ENCODE measurements around the gene MSL1. TPM values are rescaled to one million over a fixed set of nuclear protein-coding genes. Genes with fewer than 3 reads are reported as not detected.

Gene MSL1
- total RNA-seq, 1 donor from 2014 or later, result 59.3 TPM

DNA sequence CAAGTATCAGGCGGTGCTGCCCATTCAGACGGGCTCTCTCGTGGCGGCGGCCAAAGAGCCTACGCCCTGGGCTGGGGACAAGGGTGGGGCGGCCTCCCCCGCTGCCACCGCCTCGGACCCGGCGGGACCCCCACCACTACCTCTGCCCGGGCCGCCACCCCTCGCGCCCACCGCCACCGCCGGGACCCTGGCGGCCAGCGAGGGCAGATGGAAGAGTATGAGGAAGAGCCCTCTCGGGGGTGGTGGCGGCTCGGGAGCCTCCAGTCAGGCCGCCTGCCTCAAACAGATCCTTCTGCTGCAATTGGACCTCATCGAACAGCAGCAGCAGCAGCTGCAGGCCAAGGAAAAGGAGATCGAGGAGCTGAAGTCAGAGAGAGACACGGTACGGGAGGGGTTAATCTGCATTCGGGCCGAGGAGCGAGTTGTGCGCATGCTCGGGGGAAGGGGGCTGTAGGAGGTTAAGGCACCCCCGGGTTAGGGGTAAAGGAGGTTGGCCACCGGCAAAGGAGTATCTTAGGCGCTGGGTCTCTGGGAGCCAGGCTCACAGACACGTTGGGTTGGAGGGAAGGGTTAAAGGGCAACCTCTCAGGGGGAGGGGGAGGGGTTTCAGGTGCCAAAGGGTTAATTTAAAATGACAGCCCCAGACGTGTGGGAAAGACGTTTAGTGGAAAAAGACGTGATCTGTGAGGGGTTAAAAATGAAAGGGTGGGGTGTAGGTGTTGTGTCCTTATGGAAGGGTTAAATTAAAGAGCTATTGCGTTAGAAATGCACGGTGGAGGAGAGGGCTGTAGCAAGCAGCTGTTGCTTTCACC lies 1.4 kb downstream of the MSL1 start:
- no peak for DNase-seq (ENCODE audit: low read depth)
- TF ChIP-seq, protein P1, sequence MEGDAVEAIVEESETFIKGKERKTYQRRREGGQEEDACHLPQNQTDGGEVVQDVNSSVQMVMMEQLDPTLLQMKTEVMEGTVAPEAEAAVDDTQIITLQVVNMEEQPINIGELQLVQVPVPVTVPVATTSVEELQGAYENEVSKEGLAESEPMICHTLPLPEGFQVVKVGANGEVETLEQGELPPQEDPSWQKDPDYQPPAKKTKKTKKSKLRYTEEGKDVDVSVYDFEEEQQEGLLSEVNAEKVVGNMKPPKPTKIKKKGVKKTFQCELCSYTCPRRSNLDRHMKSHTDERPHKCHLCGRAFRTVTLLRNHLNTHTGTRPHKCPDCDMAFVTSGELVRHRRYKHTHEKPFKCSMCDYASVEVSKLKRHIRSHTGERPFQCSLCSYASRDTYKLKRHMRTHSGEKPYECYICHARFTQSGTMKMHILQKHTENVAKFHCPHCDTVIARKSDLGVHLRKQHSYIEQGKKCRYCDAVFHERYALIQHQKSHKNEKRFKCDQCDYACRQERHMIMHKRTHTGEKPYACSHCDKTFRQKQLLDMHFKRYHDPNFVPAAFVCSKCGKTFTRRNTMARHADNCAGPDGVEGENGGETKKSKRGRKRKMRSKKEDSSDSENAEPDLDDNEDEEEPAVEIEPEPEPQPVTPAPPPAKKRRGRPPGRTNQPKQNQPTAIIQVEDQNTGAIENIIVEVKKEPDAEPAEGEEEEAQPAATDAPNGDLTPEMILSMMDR (conservative IDR thresholded peaks at IDR 0.05; ENCODE audit: low read depth, low read length), result peak; percentile 7
- H3K4me3 ChIP-seq (ENCODE audit: low read depth, low read length), result peak overlapping the region; percentile 74

DNA sequence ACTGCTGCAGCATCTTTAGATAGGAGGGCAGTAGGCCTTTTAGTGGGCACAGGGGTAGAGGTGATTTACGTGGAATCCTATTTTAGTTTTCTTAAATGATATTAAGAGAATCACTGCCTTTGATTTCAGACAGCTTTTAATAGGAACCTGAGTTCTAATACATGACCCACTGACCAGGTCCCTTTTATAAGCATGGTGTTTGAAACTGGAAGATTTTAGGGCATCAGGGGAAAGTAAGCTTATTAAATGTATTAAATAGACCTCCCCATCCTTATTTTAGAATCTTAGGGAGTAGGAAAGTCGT lies 2.0 kb downstream of the MSL1 start:
- no peak for DNase-seq (ENCODE audit: low read depth)
- H3K4me3 ChIP-seq (ENCODE audit: low read depth, low read length), result peak overlapping the region; percentile 74
- TF ChIP-seq, protein P1 (conservative IDR thresholded peaks at IDR 0.05; ENCODE audit: low read depth, low read length), result no peak

DNA sequence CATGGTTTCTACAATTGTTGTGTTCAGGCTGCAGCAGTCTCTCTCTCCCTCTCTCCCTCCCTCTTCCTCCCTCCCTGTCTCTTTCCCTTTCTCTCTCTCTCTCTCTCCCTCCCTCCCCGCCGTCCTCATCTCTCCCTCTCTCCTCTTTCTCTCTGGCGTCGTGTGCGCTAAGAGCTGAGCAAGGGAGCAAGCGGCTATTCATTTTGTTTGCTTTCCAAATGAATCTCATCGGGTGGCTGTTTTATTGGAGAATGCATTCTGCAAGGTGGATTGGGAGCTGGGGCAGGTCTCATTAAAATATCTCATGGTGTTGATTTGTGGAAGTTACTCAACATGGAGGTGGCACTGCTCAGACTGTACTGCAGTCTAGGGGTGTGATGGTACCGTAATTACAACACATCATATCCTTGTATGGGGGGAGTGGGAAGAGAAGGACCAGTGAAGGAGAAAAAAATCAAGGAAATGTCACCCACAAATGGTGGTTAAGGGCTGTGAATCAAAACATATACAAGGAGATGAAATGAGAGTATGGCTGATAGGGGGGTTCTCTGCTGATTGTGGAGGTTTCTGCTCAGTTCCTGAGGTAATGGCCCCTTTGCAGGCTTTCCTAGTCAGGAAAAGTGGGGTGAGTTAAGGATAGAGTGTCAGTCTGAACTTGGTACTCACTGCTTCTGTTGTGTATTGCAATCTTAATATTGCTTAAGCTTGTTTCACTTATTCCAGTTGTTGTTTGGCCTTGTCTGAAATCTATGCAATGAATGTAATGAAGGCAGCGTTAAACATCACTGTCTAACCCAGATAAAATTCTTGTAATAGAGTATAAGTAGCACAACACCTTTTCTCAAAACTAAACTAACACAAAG lies 2.7 kb downstream of the MSL1 start:
- peak overlapping the region; percentile 74 for H3K4me3 ChIP-seq (ENCODE audit: low read depth, low read length)
- no peak for DNase-seq (ENCODE audit: low read depth)
- TF ChIP-seq, protein P1 (conservative IDR thresholded peaks at IDR 0.05; ENCODE audit: low read depth, low read length), result no peak

DNA sequence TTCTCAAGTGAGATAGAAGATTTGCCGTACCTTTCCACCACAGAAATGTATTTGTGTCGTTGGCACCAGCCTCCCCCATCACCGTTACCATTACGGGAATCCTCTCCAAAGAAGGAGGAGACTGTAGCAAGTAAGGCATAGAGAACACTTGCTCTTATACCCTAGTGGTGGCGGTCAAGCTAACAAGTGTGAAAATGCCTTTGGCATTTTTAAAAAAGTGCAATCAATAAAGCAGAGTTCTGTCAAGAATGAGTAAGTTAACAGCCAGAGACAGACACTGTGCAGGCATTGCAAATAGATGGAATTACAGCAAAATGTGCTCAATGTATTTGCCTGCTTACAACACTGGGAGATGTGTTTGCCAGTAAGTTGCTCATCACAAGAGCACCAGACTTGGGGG lies 7.7 kb downstream of the MSL1 start:
- H3K4me3 ChIP-seq (ENCODE audit: low read depth, low read length), result no peak overlapping the region
- no peak for DNase-seq (ENCODE audit: low read depth)
- TF ChIP-seq, protein P1 (conservative IDR thresholded peaks at IDR 0.05; ENCODE audit: low read depth, low read length), result no peak

DNA sequence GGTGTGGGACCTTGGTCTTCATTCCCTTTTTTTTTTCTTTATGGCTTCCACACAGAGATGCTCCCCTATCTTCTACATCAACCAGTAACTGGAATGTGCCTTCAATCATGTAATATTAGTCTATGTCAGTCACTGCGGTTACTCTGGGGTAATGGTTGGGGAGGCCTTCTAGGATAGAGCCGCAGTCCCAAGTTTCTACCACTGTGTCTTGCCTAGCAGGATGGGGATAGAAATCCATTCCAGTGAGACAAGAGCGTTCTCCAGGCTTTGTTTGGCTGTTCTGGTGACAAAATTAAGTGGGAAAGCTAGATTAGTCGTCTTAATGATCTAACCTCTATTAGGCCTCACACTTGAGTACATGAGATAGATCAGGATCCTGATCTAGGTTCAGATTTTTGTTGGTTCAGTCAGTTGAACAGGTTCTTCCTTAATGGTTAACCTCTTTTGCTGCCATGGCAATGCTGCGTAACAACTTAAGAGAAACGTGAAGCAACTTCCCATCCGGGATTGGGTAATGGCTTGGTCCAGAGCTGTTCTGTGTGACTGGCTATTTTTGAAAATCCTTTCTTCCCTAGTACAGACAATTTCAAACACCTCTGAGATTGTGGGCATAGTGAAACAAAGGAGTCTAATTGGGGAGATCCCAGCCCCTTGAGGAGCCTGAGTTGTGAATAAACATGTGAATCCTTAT lies 8.7 kb downstream of the MSL1 start:
- TF ChIP-seq, protein P1 (conservative IDR thresholded peaks at IDR 0.05; ENCODE audit: low read depth, low read length), result no peak
- peak; percentile 42 for DNase-seq (ENCODE audit: low read depth)
- H3K4me3 ChIP-seq (ENCODE audit: low read depth, low read length), result no peak overlapping the region

DNA sequence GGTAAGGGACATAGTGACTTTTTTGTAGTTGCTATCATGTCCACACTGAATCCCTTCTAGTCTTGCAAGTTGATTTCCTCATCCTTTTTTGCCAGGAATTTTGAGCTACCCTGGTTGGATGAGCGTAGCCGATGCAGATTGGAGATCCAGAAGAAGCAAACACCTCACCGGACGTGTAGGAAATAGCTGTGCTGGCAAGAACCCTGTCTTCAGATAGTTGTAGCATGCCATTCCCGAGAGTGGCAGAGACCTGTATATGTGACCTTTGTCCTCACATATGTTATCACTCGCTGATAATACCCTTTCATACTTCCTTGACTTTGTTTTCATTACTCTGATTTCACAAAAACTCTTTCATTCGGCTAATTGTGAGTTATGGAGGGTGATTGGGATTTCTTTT lies 12.4 kb downstream of the MSL1 start:
- DNase-seq (ENCODE audit: low read depth), result no peak
- TF ChIP-seq, protein P1 (conservative IDR thresholded peaks at IDR 0.05; ENCODE audit: low read depth, low read length), result no peak
- H3K4me3 ChIP-seq (ENCODE audit: low read depth, low read length), result no peak overlapping the region
